Fibroblast of skin of right quadriceps (primary cell): Measurements from ENCODE around the gene THBS4.
A peak's percentile ranks its signal among the peaks of the same experiment; 100 is the strongest.

Experiments used
- DNase-seq: peaks from one replicate; pipeline ENCODE4 v3.0.0-alpha.2; 2013

The THBS4 gene

DNA sequence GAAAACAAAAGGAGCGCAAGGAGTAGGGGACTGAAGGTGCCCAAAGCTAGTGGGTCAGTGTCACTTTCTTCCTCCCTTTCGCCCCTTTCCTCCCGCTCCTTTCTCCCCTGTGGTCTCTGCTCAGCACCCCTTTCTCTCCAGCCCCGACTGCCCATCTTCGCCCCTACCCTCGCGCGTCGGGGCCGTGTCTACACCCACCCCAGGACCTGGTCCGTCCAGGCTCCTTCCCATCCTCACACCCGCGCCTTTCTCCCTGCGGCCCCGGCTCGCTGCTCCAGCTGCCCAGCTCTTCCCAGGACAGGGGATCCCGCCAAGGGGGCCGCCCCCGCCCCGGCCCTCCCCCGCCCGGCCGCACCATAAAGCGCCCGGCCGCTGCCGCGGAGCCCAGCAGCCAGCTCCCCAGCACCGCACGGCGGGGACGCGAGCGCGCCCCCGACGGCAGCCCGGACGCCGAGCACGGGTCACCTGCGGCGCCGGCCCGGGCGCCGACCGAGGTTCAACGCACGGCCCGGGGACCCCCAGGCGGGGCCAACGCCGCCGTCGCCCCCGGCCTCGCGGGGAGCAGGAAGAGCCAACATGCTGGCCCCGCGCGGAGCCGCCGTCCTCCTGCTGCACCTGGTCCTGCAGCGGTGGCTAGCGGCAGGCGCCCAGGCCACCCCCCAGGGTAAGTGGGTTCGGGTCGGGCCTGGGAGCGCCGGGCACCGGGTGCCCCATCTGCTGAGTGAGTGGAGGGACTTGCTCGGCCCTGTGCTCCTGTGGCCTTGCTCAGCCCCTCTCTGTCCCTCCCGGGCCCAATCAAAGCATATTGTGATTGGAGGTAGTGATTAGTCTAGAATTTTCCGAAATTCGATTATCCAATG lies at the start of gene THBS4:
Gene THBS4 (plus strand): TSS at position 387 of the 860 bp plus-strand sequence. CDS start 190 bp downstream, at position 577.
- DNase-seq, result no peak

GRCh38 chr5:79986260-79986659 lies 48.9 kb upstream of the THBS4 start:
- no peak for DNase-seq

GRCh38 chr5:79990205-79990597 lies 44.9 kb upstream of the THBS4 start:
- no peak for DNase-seq

- peak; percentile 88 for DNase-seq
These were observed 44.3 kb upstream of the THBS4 start, which contains the start of gene MTX3 for GRCh38 chr5:79990598-79991507. Gene MTX3, minus strand, starts transcription at chr5:79991262. Its CDS starts 24 bp downstream, at chr5:79991238.

GRCh38 chr5:79992891-79993657 lies 42.1 kb upstream of the THBS4 start:
- peak; percentile 8 for DNase-seq

GRCh38 chr5:79999722-80000121 lies 35.4 kb upstream of the THBS4 start:
- no peak for DNase-seq

GRCh38 chr5:80002677-80003076 lies 32.5 kb upstream of the THBS4 start:
- DNase-seq, result no peak

- DNase-seq, result no peak
These were observed 26.0 kb upstream of the THBS4 start for GRCh38 chr5:80008995-80009765.

DNA sequence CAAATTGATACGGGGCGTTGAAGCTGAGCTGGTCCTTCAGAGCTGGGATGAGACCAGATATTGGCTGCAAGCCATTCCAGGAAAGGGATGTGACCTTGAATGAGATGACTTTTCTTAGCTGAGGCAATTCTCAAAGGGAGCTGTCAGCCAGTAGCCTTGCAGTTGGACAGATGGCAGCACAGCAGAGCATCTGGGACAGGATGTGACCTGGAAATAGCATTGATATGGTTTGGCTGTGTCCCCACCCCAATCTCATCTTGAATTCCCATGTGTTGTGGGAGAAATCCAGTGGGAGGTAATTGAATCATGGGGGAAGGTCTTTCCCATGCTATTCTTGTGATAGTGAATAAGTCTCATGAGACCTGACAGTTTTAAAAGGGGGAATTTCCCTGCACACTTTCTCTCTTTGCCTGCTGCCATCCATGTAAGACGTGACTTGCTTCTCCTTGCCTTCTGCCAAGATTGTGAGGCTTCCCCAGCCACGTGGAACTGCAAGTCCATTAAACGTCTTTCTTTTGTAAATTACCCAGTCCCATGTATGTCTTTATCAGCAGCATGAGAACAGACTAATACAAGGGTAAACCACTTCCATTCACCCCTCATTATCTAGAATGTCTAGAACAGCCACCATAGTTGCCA lies 24.3 kb upstream of the THBS4 start:
- no peak for DNase-seq

DNA sequence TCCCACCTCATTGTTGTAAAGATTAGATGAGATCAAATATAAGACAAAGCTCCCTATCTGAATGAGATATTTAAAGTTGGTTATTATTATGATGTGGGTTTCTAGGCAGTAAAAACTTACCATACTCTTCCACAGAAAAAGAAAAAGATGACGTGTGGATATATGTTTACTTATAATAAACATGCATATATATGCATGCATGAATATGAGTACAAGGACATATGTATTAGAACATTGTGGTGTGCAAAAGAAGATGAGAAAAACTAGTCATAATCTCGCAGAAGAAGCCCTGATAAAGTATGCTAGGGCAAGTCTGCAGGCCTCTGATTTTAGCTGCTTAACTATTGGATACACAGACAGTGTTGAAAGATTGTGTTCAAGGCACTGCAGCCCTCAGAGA lies 10.1 kb upstream of the THBS4 start:
- no peak for DNase-seq

DNA sequence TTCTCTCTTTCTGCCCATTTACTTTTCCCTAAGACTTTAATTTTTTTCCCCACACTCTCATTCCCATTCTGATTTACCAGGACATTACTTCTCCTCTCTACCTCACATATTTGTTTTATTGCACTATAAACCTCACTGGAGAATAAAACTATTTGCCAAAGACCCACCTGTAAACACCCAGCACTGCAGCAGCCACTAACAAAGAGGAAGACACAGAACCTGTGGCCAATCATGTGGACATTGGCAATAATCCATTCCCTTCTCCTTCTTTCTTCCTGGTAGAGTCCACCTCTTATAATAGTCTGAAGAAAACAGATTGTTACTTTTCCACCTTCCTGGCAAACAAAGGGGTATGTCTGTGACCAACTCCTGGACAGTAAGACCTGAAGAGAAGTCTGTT lies 8.3 kb upstream of the THBS4 start:
- no peak for DNase-seq

DNA sequence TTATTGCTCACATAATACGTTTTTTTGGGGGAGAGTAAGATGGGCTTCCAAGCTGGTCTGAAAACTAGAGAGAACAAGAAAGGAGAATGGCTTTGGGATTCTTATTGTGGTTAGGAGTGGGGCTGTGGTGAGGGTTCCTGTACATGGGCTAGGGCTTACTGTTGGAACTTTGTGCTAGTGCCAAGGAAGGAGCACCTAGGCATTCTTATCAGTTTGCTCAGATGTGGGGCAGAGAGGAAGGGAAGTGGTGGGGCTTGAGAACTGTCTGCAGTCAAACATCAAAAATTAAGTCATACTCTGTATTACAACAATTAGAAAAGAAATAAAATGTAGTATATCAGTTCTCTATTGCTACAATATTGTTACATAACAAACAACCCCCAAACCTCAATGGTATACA lies 4.0 kb upstream of the THBS4 start:
- DNase-seq, result no peak

- no peak for DNase-seq
These were observed 1.6 kb upstream of the THBS4 start for GRCh38 chr5:80033513-80033912.

- no peak for DNase-seq
These were observed 589 bp upstream of the THBS4 start for GRCh38 chr5:80034559-80034958.

GRCh38 chr5:80035839-80036238 lies 691 bp downstream of the THBS4 start:
- DNase-seq, result no peak

- DNase-seq, result no peak
These were observed 1.5 kb downstream of the THBS4 start for GRCh38 chr5:80036615-80037014.

GRCh38 chr5:80037366-80037765 lies 2.2 kb downstream of the THBS4 start:
- no peak for DNase-seq

GRCh38 chr5:80039650-80040049 lies 4.5 kb downstream of the THBS4 start:
- DNase-seq, result no peak

DNA sequence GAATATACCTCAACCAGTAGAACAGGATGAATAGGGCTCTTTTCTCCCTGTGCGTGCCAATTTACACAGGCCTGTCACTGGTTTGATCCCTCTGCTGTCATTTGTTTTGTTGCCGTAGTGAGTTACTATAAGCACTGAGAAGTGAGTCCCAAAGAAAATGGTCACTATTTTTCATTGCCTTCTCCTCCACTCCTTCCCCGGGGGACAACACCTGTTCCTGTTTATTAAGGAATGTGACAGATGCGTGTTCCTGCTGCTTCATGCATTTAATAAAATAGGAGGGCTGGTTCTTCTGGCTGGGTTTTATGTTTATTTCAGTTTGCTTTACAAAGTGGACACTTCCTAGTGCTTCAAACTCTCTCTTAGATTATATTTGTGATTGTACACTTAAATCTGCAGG lies 6.4 kb downstream of the THBS4 start:
- no peak for DNase-seq

DNA sequence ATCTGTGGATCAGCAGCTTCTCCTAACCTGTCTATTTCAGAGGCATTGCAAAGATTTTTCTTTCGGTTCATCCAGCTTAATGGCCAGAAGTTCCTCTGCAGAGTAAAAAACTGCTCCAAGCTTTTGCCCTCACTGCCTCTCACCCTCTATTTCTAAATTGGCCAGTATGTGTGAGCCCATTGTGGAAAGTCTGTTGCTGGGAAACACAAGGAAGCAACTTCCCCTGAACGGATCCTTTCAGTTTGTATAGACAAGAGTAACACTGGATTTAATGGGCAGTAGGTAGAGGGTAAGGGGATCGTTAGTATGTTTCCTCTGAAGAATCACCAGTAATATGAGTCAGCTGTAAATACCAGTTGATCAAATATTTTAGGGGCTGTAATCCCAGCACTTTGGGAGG lies 7.2 kb downstream of the THBS4 start:
- no peak for DNase-seq

- no peak for DNase-seq
These were observed 8.0 kb downstream of the THBS4 start for GRCh38 chr5:80043187-80043586.
